Left renal pelvis (tissue), 4 donors: ENCODE results near the gene LCE5A. TPM values are rescaled to one million over a fixed set of nuclear protein-coding genes. Genes with fewer than 3 reads are reported as not detected.
"Not testable (repeated sequence)": the region's sequence is repeated elsewhere in the genome, so short reads cannot be mapped to it uniquely, and the experiment has no call there.

Experiments
- DNase-seq, 4 donors: peaks; one replicate each; pipeline ENCODE4 v3.0.0-alpha.2; 2013; ENCODE audit warnings: low read depth in 4 of 4, low spot score in 3 of 4
- polyA plus RNA-seq, 4 donors: library from polyadenylated mRNA; unstranded; fragments of 120-200 nt; gene quantifications; one replicate each; pipeline ENCODE4 v1.2.1, GENCODE V29; 2013; ENCODE audit not compliant: insufficient read length in 4 of 4

Gene LCE5A
- polyA plus RNA-seq, 4 donors, result not detected

DNA sequence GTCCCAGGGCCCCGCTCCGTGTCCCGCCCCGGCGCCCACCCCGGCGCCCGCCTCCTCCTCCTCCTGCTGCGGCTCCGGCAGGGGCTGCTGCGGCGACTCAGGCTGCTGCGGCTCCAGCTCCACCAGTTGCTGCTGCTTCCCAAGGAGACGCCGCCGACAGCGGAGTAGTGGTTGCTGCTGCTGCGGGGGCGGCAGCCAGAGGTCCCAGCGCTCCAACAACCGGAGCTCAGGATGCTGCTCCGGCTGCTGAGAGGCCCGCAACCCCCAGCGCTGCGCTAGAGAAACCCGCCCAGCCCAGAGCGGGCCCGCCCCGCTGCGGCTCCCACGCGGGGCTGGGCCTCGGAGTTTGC is 4.8 kb downstream of the LCE5A start:
- peak in 1 of 4 donors; percentile 15 for DNase-seq

DNA sequence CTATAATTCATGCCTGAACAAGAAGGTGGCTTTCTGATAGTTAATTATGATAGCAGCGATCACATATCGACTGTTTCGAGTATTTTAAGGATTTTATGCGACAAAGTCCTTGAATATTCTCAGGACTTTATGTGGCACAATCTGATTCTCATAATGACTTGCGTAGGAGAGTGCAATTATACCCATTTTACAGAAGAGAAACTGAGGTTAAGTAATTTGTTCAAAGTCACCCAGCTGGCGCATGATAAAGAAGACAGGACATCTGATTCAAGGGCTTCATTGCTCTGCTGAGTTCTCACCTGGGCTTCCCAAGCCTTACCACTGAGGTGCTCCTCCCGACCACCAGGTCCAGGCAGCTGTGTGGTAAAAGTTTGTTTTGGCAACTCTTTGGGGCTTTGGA is 5.5 kb downstream of the LCE5A start:
- no peak for DNase-seq

DNA sequence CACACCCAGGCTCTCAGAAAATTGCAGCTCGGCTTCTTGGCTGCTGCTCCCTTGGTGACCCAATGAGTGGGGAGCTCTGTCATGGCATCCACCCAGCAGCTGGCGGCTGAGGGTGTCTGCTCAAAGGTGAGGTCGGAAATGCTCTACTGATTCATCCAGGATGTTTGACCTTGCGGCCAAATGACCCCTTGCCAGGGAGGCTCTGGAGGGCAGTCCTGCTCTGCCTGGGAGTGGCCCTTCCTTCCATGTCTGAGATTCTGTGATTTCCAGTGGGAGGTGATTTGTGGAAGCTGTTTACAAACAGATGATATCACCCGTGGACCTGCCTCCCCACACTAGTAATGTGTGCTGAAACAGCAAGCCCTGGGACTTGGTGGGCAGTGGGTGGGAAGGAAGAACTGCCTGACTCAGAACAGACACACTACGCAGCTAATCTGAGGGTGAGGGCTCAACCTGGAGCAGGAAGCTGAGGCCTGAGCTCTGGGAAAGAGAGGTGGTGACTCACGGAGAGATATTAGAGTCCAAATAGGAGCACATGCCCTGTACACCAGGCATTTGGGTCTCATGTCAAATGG is 6.7 kb downstream of the LCE5A start:
- DNase-seq, result no peak

DNA sequence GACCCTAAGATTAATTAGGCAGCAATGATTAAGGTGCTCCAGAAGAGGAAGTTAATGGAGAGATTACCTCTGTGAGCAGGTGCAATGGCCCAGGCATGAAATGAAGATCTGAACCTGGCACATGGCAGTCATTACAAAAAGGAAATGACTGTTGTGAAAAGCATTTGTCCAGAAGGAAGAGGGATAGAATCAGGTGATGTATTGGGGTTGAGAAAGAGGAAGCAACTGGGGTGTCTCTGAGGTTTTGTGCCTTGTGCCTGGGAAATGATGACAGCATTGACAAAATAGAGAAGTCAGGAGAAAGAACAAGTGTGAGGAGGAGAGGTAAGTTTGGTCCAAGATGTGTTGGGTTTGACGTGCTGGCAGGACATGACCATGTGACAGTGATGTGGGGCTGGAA is 9.2 kb downstream of the LCE5A start:
- no peak for DNase-seq

DNA sequence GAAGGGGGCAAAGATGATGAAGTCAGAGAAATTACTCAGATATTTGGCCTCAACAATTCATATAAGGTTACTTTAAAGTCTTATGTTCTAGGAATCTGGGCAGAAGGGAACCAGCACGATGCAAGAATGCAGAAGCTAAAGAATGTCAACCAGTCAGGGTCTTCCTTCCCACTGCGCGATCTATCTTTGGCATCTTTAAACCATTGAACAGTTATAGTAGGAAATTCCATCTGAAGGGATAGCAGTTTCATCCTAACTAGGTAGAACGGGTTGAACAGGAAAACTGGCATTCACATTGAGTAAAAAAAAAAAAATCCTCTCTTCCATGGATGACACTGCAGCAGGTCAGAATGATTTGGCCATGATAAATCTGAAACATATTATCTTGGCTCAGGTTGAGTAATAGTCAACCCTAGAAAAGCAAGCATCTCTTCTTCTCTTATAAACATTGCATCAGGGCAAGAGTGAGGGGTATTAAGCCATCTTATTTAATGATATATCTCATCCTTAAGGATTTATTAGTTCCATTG is 10.0 kb downstream of the LCE5A start:
- no peak for DNase-seq

DNA sequence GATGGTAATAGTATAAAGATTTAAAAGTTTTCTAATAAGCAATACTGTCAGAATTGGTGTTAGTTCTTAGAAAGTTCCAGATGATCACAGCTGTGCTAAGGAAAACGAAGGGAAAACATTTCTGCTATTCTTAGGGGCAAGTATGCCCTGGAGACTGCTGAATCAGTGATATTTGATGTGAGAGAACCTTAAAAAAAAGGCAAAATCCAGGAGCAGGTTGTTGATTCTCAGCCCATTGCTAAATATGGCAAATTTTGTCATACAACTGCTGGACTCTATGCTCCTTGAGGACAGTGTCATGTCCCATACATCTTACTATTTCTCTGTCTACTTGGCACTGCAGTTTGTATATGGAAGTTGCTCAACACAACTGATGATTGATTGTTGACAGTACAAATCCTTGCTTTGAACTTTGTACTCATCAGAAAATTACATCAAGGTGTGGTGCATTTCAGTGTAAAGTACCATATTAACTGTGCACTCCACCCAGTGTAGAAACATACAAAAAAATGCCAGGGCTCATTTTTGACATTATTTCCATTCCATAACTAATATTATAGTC is 14.6 kb downstream of the LCE5A start:
- no peak for DNase-seq

DNA sequence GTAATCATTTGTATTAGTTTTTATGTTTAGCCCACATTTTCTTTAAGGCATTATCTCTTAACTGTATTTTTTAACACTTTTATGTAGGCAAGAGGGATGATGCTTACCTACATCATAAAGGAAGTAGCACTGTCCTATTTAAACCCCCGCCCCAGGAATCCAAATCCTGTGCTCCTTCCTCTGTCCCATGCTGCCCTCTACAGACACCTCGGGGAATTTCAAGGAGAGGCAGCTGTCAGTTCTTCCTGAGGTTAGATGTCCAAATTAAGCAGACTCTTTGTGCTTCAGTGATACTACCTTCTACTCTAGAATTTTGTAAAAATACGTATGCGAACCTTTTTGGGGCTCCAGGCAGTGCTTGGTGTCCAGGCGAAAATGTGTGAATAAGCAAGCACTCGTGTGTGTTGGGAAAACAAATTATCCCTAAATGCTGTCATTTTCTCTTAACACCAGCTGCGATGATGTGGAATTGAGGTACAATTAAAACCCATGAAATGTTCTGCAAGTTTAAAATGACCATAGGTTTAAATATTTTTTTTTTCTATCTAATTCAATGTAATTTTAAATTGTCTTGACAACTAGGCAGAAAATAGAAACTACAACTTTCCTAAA is 22.8 kb downstream of the LCE5A start:
- DNase-seq, result peak in 1 of 4 donors; percentile 9

DNA sequence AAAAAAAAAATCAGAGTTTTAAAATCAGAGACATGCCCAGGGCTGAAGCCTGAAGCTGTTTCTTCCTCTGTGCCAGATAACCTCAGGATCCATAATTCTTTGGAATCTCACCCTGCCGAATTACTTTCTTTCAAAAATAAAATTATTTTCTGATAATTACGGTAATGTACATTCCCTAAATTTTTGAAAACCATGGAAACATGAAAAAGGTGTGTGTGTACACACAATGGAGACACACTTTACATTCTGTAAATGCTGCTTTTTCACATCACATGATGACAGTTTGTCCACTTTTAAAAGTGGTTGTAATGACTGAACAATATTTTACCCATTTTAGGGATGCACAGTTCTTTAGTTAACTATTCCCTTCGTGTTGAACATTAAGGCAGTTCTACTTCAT is 25.2 kb downstream of the LCE5A start:
- no peak for DNase-seq

DNA sequence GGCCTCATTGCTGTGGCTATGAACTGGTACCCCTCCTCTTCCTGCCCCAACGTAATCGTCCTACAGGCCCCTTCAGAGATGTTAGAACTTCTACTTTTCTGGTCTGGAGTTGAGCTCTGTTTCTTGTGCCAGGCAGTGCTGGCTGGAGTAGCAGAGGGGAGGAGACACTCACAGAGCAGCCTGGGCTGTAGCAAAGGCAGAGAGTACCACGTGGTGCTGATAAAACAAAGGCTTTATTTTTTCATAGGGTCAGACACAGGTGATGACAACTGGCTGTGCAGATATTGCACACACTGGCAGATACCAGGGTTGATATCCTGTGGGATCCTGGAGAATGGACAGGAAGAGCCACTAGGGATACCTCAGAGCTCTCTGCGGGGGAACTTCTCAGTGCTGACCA is 26.9 kb downstream of the LCE5A start:
- DNase-seq, result no peak

DNA sequence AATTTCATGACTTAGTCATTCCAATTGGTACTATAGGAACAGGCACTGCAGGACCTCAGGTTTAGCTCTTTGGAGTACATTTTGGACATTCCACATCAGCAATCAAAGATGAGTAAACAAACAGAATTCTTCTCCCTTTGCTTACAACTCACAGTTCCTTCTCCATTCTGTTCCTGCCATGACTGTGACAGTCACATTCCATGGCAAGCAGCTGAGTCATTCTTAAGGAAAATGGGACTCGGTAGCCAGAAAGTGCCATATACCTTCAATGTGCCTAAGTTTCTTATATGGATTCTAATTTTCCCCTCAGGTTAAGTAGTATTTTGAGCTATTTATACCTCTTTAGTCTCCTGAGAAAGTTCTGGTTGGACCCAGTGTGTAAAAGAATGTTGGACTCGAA is 29.3 kb downstream of the LCE5A start:
- DNase-seq, result no peak

DNA sequence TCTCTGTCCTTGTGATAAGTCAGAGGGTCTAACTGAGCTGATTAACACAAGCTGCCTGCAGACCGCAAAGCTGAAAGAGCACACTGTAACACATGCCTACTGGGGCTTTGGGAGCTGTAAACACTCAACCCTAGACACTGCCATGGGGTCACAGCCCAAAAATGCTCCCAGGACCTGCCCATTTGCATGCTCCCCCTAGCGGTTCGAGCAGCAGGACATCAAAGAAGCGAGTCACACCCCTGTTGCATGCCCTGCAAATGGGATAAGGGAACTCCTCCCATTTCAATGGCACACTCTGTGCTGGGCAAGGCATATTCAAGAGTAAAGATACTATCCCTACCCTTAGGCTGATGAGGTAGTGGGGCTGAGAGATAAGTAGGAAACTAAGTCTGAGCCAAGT is 33.2 kb downstream of the LCE5A start:
- no peak for DNase-seq

DNA sequence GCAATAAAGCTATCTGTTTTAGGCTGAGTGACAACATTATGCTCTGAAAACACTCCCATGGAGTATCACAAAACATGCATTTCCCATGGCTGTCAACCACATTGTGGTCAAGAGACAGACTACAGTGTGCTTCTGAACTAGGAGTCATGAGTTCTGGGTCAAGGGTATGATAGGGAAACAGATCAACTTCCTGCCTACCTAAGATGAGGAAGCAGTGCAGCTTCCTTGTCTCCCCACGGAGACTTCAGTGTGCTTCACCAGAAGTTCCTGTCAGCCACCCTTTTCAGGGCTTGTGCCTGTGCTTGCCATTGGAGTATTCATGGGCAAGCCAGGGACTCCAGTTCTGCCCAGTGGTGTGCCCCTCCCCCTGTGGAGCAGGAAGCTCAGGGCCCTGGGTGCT is 36.1 kb downstream of the LCE5A start:
- no peak for DNase-seq

DNA sequence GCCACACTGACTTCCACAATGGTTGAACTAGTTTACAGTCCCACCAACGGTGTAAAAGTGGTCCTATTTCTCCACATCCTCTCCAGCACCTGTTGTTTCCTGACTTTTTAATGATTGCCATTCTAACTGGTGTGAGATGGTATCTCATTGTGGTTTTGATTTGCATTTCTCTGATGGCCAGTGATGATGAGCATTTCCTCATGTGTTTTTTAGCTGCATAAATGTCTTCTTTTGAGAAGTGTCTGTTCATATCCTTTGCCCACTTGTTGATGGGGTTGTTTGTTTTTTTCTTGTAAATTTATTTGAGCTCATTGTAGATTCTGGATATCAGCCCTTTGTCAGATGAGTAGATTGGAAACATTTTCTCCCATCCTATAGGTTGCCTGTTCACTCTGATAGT is 37.8 kb downstream of the LCE5A start:
- not testable (repeated sequence) for DNase-seq

Other genes with a start within 250 kb of the LCE5A start
- 1 to 10 TPM; 2.0 to 3.0 (median 2.6) TPM for gene FLG, start 185.6 kb upstream of the LCE5A start, polyA plus RNA-seq
- under 1 TPM; 0.05 to 0.20 (median 0.15) TPM for gene FLG2, start 150.8 kb upstream of the LCE5A start, polyA plus RNA-seq
- not detected for gene CRNN, start 96.5 kb upstream of the LCE5A start, polyA plus RNA-seq
- gene CRCT1, start 3.7 kb downstream of the LCE5A start, polyA plus RNA-seq, result not detected
- not detected for gene LCE3E, start 56.0 kb downstream of the LCE5A start, polyA plus RNA-seq
- not detected for gene LCE3D, start 69.7 kb downstream of the LCE5A start, polyA plus RNA-seq
- not detected for gene LCE3C, start 89.4 kb downstream of the LCE5A start, polyA plus RNA-seq
- gene LCE3B, start 103.0 kb downstream of the LCE5A start, polyA plus RNA-seq, result not detected
- not detected for gene LCE3A, start 112.3 kb downstream of the LCE5A start, polyA plus RNA-seq
- not detected for gene LCE2D, start 152.6 kb downstream of the LCE5A start, polyA plus RNA-seq
- gene LCE2C, start 164.5 kb downstream of the LCE5A start, polyA plus RNA-seq, result not detected
- not detected for gene LCE2B, start 175.3 kb downstream of the LCE5A start, polyA plus RNA-seq
- not detected for gene LCE2A, start 187.5 kb downstream of the LCE5A start, polyA plus RNA-seq
- not detected for gene LCE4A, start 197.4 kb downstream of the LCE5A start, polyA plus RNA-seq
- gene KPRP, start 247.2 kb downstream of the LCE5A start, polyA plus RNA-seq, result not detected